Measurements from ENCODE around the gene PDLIM4. TPM values are rescaled to one million over a fixed set of nuclear protein-coding genes. Genes with fewer than 3 reads are reported as not detected.

Gene PDLIM4
- polyA plus RNA-seq, 2 of the 4 experiments (the other 2 are of a cell fraction), result 0.09 TPM; not detected in 1

GRCh38 chr5:132209131-132209530, 48.4 kb upstream of the PDLIM4 start:
- Histone ChIP-seq H3K4me2 (no peak overlapping the region), H3K4me3 (no peak overlapping the region), H3K27ac (no peak overlapping the region), H3K9me3 (no peaks in the 10 kb centered on the region), H3K4me1 (no peaks in the 10 kb centered on the region)
- DNase-seq (ENCODE audit: low read depth in 1 of 2, low spot score in 1 of 2), result no peak
- CTCF ChIA-PET, result interaction anchor here (0.8 to 2.3 kb wide), 2 partner anchors 29 to 144 kb away, joined by 4 to 7 read pairs; no protein-coding TSS in a partner anchor
- POLR2A ChIA-PET, result interaction anchor here (0.8 kb wide), 1 partner anchor 10 kb away, joined by 4 read pairs; no protein-coding TSS in a partner anchor
- FAIRE-seq, result no peak
- TF ChIP-seq JUN (IDR thresholded peaks at IDR 0.05) (no peak), FOSL2 (IDR thresholded peaks at IDR 0.05) (no peak), FOSL2 (CRISPR knock-in tag; IDR thresholded peaks at IDR 0.05) (no peak), EP300 (IDR thresholded peaks at IDR 0.05) (no peak), POLR2AphosphoS2 (conservative IDR thresholded peaks at IDR 0.05; ENCODE audit: low read length) (no peak), ZC3H11A (IDR thresholded peaks at IDR 0.05) (no peak), FOSB (CRISPR knock-in tag; IDR thresholded peaks at IDR 0.05) (no peak), CBX2 (IDR thresholded peaks at IDR 0.05; ENCODE audit: borderline replicate concordance, low read depth) (no peak), RAD21 (conservative IDR thresholded peaks at IDR 0.05 in 1 of 2, IDR thresholded peaks at IDR 0.05 in 1 of 2) (no peak)
- WGBS (ENCODE audit: missing lambda C conversion rate), result 84% methylated on average over 9 of the region's 9 CpGs
- no peak for ATAC-seq

- peaks cover 3% of the 10 kb centered on the region; the same call in 2 of the 3 replicates for H3K4me1 ChIP-seq
- TF ChIP-seq POLR2AphosphoS2 (conservative IDR thresholded peaks at IDR 0.05; ENCODE audit: low read length) (no peak), HES2 (IDR thresholded peaks at IDR 0.05) (no peak), KDM1A (IDR thresholded peaks at IDR 0.05; ENCODE audit: low read depth) (no peak), JUNB (IDR thresholded peaks at IDR 0.05) (no peak), GATA3 (IDR thresholded peaks at IDR 0.05; ENCODE audit: borderline replicate concordance) (no peak), NFE2L2 (conservative IDR thresholded peaks at IDR 0.05; ENCODE audit: low read length) (no peak), ESRRA (IDR thresholded peaks at IDR 0.05; ENCODE audit: borderline replicate concordance, low read length) (no peak), RCOR1 (IDR thresholded peaks at IDR 0.05; ENCODE audit: low read depth, low read length) (no peak), USF2 (IDR thresholded peaks at IDR 0.05) (no peak), KDM5A (IDR thresholded peaks at IDR 0.05) (no peak), RFX5 (IDR thresholded peaks at IDR 0.05) (no peak), CHD4 (IDR thresholded peaks at IDR 0.05; ENCODE audit: borderline replicate concordance) (no peak), CHD2 (IDR thresholded peaks at IDR 0.05; ENCODE audit: low read length, partially characterized antibody) (no peak), BCL3 (IDR thresholded peaks at IDR 0.05) (no peak), RARB (CRISPR knock-in tag; IDR thresholded peaks at IDR 0.05) (no peak), ZC3H11A (IDR thresholded peaks at IDR 0.05) (no peak), FOXS1 (CRISPR knock-in tag; IDR thresholded peaks at IDR 0.05) (no peak)
- H3K4me2 ChIP-seq, result no peak overlapping the region
- no peak for ATAC-seq
- ChIA-PET CTCF (interaction anchor here (2.3 kb wide), 1 partner anchor 30 kb away, joined by 7 read pairs; no protein-coding TSS in a partner anchor), POLR2A (no interaction called here)
- no peak overlapping the region for H3K4me3 ChIP-seq
- no peak for DNase-seq (ENCODE audit: low read depth in 1 of 2, low spot score in 1 of 2)
- WGBS (ENCODE audit: missing lambda C conversion rate), result 87% methylated on average over 11 of the region's 11 CpGs
- FAIRE-seq, result no peak
- H3K9me3 ChIP-seq, result no peaks in the 10 kb centered on the region
- H3K27ac ChIP-seq, result no peak overlapping the region
Observed at GRCh38 chr5:132209901-132210545, 47.5 kb upstream of the PDLIM4 start.

Measured in A549 (cell line).